ENCODE results near the gene STARD10.
"Not testable (repeated sequence)": the region's sequence is repeated elsewhere in the genome, so short reads cannot be mapped to it uniquely, and the experiment has no call there.

The STARD10 gene

DNA sequence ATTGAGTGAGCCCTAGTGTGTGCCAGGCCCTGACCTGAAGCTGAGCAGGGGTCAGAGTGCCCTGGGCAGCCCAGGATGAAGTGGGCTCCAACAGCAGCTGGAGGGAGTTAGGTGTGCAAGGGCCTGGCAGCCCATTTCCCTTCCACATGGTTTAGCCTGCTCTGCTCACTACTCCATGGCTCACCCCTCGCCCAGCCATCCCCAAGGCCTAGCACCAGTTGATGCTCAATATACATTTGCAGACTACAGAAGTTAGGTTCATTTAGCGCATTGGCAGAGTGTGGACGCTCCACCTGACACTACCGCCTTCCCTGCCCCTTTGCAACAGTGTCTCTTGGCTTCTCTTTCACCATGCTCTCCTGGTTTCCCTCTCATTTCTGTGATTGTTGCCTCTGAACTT lies 24.1 kb upstream of the STARD10 start:
- 94 to 95% methylated on average over 4 of the region's 4 CpGs for WGBS, 2 experiments
- peaks cover 9% of the 10 kb centered on the region for H3K4me1 ChIP-seq (ENCODE audit: control insufficient read depth, insufficient read depth, low read length)

DNA sequence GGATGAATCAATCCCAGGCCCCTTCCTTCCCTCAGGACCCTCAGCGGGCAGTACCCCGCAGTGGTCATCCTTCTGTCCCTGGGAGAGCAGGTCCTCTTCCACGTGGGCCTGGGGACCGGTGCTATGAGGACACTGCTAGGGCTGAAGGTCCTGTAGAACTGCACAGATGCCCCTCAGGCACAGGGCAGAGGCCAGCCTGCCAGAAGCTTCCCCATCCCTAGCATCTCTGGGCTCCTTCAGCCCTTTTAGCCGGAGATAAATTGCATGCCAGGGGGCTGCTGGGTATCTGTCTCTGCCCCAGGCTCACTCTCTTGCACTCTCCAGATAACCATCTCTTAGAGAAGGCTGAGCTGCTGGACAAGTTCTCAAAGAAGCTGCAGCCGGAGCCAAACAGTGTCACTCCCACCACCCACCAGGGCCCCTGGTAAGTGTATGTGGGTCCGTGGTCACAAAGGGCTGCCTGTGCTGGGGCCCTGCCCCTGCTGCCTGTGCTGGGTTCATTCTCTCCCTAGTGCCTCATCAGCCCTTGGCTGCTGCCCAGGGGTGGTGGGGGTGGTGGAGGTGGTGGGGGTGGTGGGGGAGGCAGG lies 22.6 kb upstream of the STARD10 start:
- H3K27me3 ChIP-seq (ENCODE audit: control insufficient read depth, insufficient read depth, low read length, poor library complexity, severe bottlenecking): no peaks in the 10 kb centered on the region
- H3K27ac ChIP-seq (ENCODE audit: insufficient read depth, low read depth, low read length, poor library complexity, severe bottlenecking): no peak overlapping the region
- H3K4me1 ChIP-seq (ENCODE audit: control insufficient read depth, insufficient read depth, low read length): peaks cover 14% of the 10 kb centered on the region
- H3K4me3 ChIP-seq (ENCODE audit: insufficient read depth, low read depth, low read length): no peak overlapping the region
- peaks cover 11% of the 10 kb centered on the region for H3K36me3 ChIP-seq (ENCODE audit: control insufficient read depth, insufficient read depth, low read length)
- no peaks in the 10 kb centered on the region for H3K9me3 ChIP-seq (ENCODE audit: control insufficient read depth, low read length)
- 89 to 91% methylated on average over 7 of the region's 7 CpGs for WGBS, 2 experiments

More for the DNA sequence above, 24.1 kb upstream of the STARD10 start:
- Histone ChIP-seq H3K27me3 (ENCODE audit: control insufficient read depth, insufficient read depth, low read length, poor library complexity, severe bottlenecking) (no peaks in the 10 kb centered on the region), H3K27ac (ENCODE audit: insufficient read depth, low read depth, low read length, poor library complexity, severe bottlenecking) (no peak overlapping the region), H3K4me3 (ENCODE audit: insufficient read depth, low read depth, low read length) (no peak overlapping the region), H3K9me3 (ENCODE audit: control insufficient read depth, low read length) (no peaks in the 10 kb centered on the region), H3K36me3 (ENCODE audit: control insufficient read depth, insufficient read depth, low read length) (peaks cover 11% of the 10 kb centered on the region)

DNA sequence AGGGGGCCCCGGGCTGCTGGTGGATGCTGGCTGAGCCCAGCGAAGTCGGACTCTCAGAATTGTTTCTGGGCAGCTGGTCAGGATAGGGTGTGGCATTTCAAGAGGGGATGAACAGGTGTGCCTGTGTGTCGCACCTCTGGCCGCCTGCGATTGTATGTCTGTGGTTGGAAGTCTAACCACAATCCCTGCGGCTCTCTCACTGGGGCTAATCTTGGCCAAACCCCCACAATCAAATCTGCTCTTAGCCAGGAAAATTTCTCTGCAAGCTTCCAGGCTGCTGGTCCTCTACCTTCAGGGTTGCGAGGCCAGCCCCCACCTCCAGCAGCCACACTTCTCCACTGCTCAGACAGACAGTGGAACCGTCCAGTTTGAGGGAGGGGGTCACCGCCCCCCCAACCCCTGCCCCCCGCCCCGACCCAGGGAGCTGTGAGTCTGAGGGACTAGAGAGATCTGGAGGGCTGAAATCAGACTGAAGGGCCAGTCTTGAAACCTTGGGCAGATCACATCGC lies 21.3 kb upstream of the STARD10 start:
- H3K4me3 ChIP-seq (ENCODE audit: insufficient read depth, low read depth, low read length): peak overlapping the region; percentile 70
- H3K9me3 ChIP-seq (ENCODE audit: control insufficient read depth, low read length): no peaks in the 10 kb centered on the region
- H3K27me3 ChIP-seq (ENCODE audit: control insufficient read depth, insufficient read depth, low read length, poor library complexity, severe bottlenecking): no peaks in the 10 kb centered on the region
- peaks cover 11% of the 10 kb centered on the region for H3K36me3 ChIP-seq (ENCODE audit: control insufficient read depth, insufficient read depth, low read length)
- WGBS, 2 experiments: 48 to 49% methylated on average over 13 of the region's 13 CpGs
- peaks cover 10% of the 10 kb centered on the region for H3K4me1 ChIP-seq (ENCODE audit: control insufficient read depth, insufficient read depth, low read length)
- no peak overlapping the region for H3K27ac ChIP-seq (ENCODE audit: insufficient read depth, low read depth, low read length, poor library complexity, severe bottlenecking)

DNA sequence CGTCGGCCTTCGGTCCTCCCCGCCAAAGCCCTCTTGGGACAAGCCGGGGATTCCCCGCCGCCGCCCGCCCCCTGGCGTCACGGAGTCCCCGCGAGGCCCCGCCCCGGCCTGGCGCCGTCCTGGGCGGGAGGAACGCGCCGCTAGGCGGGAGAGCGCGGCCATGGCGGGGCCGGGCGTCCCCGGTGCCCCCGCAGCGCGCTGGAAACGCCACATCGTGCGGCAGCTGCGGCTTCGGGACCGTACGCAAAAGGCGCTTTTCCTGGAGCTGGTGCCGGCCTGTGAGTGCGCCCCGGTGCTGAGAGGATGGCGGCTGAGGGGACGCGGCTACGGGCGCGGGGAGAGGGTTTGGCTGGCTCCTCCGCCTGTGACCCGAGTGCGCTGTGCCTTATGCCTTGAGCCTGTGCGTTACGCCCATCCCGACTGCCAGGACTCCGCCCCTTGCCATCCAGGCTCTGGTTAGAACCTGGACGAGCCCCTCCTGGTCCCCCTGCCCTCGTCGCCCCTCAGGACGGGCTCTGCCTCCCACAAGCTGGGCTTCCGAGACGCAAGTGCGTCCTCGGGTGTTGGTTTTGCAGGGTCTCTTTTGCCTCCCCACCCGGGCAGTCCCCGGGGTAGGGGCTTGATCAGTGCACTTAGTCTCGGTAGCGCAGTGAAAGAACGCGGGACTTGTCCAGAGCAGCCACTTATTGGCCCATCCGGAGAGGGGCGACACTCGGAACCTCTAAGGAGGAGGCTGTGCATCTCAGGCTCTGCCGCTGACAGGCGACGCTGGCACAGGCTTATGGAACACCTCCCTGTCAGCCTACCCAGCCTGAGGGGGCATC lies 20.7 kb upstream of the STARD10 start, which contains the start of gene ATG16L2:
Gene ATG16L2, plus strand, starts transcription at position 126 of the 824 bp plus-strand sequence. Its CDS starts 35 bp downstream, at position 161.
- WGBS, 2 experiments: 0% methylated on average over 75 of the region's 75 CpGs
- H3K4me3 ChIP-seq (ENCODE audit: insufficient read depth, low read depth, low read length): peak within 1 kb of the TSS; percentile 70
- peak within 1 kb of the TSS; percentile 89 for H3K27ac ChIP-seq (ENCODE audit: insufficient read depth, low read depth, low read length, poor library complexity, severe bottlenecking)
- peaks cover 10% of the 10 kb centered on the region for H3K4me1 ChIP-seq (ENCODE audit: control insufficient read depth, insufficient read depth, low read length)
- no peaks in the 10 kb centered on the region for H3K9me3 ChIP-seq (ENCODE audit: control insufficient read depth, low read length)
- peaks cover 9% of the 10 kb centered on the region for H3K36me3 ChIP-seq (ENCODE audit: control insufficient read depth, insufficient read depth, low read length)
- no peaks in the 10 kb centered on the region for H3K27me3 ChIP-seq (ENCODE audit: control insufficient read depth, insufficient read depth, low read length, poor library complexity, severe bottlenecking)

DNA sequence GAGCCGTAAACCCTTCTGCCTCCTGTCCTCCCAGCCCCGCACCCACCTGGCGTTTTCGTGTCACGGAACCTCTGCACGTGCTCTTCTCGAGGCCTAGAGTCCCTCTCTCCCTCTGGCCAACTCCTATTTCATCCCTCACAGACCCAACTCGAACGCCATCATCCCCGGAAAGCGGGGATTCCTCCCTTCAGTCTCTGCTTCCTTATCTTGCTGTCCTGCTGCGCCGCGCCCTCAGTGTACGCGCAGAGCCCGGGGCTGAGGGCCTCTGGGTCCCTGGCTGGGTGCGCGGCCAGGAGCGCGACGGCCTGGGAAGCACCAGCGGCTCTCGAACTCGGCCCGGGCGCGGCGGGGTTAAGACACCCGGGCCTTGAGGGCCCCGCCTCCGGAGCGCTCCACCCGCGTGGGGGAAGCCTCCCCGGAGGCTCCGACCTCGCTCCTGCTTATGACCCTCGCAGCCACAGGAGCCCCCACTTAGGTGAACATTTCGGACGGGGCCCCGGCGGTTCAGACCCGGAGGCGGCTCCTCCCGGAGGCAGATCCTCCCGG lies 20.0 kb upstream of the STARD10 start:
- Histone ChIP-seq H3K27ac (ENCODE audit: insufficient read depth, low read depth, low read length, poor library complexity, severe bottlenecking) (peak overlapping the region; percentile 89), H3K4me3 (ENCODE audit: insufficient read depth, low read depth, low read length) (peak overlapping the region; percentile 70), H3K36me3 (ENCODE audit: control insufficient read depth, insufficient read depth, low read length) (peaks cover 5% of the 10 kb centered on the region), H3K9me3 (ENCODE audit: control insufficient read depth, low read length) (no peaks in the 10 kb centered on the region), H3K27me3 (ENCODE audit: control insufficient read depth, insufficient read depth, low read length, poor library complexity, severe bottlenecking) (no peaks in the 10 kb centered on the region), H3K4me1 (ENCODE audit: control insufficient read depth, insufficient read depth, low read length) (peaks cover 10% of the 10 kb centered on the region)
- WGBS, 2 experiments: 2% methylated on average over 47 of the region's 47 CpGs

DNA sequence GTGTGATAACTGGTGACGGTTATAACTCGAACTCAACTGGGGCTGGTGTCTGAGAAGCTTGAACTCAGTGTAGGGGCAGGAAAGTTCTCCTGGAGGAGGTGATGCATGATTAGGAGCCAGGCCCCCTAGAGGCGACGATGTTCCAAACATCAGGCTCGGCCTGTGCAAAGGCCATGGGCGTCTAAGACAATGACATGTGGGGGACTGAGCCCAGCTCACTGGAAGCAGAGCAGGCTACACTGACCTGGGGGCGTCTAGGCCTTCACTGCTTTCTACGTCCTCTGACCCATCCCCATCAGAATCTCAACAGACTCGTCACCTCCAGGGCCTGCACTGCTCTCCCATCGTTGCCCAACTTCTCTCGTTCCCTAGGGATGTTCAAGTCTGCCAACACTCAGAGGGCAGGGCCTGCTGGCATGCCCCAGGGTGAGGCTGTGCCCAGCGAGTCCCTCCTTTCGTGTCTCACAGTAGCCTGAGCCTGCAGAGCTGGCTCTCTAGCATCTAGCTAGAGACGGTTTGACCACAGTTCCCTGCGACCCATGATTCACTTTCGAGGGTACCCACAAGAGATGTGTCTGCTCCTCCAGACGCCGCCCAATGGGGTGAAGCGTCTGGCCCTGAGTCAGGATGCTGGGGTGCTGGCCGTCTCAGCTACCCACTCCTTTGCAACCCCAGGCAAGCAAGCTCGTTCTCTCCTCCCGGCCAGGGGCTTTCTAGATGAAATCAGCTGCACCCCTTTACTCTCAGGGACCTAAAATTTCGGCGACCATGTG lies 19.3 kb upstream of the STARD10 start:
- Histone ChIP-seq H3K9me3 (ENCODE audit: control insufficient read depth, low read length) (no peaks in the 10 kb centered on the region), H3K27ac (ENCODE audit: insufficient read depth, low read depth, low read length, poor library complexity, severe bottlenecking) (no peak overlapping the region), H3K27me3 (ENCODE audit: control insufficient read depth, insufficient read depth, low read length, poor library complexity, severe bottlenecking) (no peaks in the 10 kb centered on the region), H3K36me3 (ENCODE audit: control insufficient read depth, insufficient read depth, low read length) (peaks cover 3% of the 10 kb centered on the region), H3K4me3 (ENCODE audit: insufficient read depth, low read depth, low read length) (peak overlapping the region; percentile 70), H3K4me1 (ENCODE audit: control insufficient read depth, insufficient read depth, low read length) (peaks cover 10% of the 10 kb centered on the region)
- 58 to 62% methylated on average over 24 of the region's 24 CpGs for WGBS, 2 experiments

- no peaks in the 10 kb centered on the region for H3K36me3 ChIP-seq (ENCODE audit: control insufficient read depth, insufficient read depth, low read length)
- H3K4me1 ChIP-seq (ENCODE audit: control insufficient read depth, insufficient read depth, low read length): peaks cover 10% of the 10 kb centered on the region
- WGBS, 2 experiments: 87 to 90% methylated on average over 4 of the region's 4 CpGs
- H3K27me3 ChIP-seq (ENCODE audit: control insufficient read depth, insufficient read depth, low read length, poor library complexity, severe bottlenecking): no peaks in the 10 kb centered on the region
- no peak overlapping the region for H3K27ac ChIP-seq (ENCODE audit: insufficient read depth, low read depth, low read length, poor library complexity, severe bottlenecking)
- H3K4me3 ChIP-seq (ENCODE audit: insufficient read depth, low read depth, low read length): no peak overlapping the region
- H3K9me3 ChIP-seq (ENCODE audit: control insufficient read depth, low read length): no peaks in the 10 kb centered on the region
Measured at GRCh38 chr11:72812604-72812966, 18.7 kb upstream of the STARD10 start.

GRCh38 chr11:72811686-72812085 lies 17.8 kb upstream of the STARD10 start:
- not testable (repeated sequence) for H3K9me3 ChIP-seq (ENCODE audit: control insufficient read depth, low read length); H3K27me3 ChIP-seq (ENCODE audit: control insufficient read depth, insufficient read depth, low read length, poor library complexity, severe bottlenecking); H3K36me3 ChIP-seq (ENCODE audit: control insufficient read depth, insufficient read depth, low read length); H3K27ac ChIP-seq (ENCODE audit: insufficient read depth, low read depth, low read length, poor library complexity, severe bottlenecking); H3K4me3 ChIP-seq (ENCODE audit: insufficient read depth, low read depth, low read length); H3K4me1 ChIP-seq (ENCODE audit: control insufficient read depth, insufficient read depth, low read length)
- 93 to 94% methylated on average over 10 of the region's 10 CpGs for WGBS, 2 experiments

- WGBS, 2 experiments: 89 to 95% methylated on average over 4 of the region's 4 CpGs
- H3K27ac ChIP-seq (ENCODE audit: insufficient read depth, low read depth, low read length, poor library complexity, severe bottlenecking): no peak overlapping the region
- no peaks in the 10 kb centered on the region for H3K27me3 ChIP-seq (ENCODE audit: control insufficient read depth, insufficient read depth, low read length, poor library complexity, severe bottlenecking)
- H3K4me1 ChIP-seq (ENCODE audit: control insufficient read depth, insufficient read depth, low read length): peaks cover 9% of the 10 kb centered on the region
- no peaks in the 10 kb centered on the region for H3K36me3 ChIP-seq (ENCODE audit: control insufficient read depth, insufficient read depth, low read length)
- no peak overlapping the region for H3K4me3 ChIP-seq (ENCODE audit: insufficient read depth, low read depth, low read length)
- H3K9me3 ChIP-seq (ENCODE audit: control insufficient read depth, low read length): no peaks in the 10 kb centered on the region
Measured at GRCh38 chr11:72808331-72808798, 14.5 kb upstream of the STARD10 start.

Data from ectodermal cell (in vitro differentiated cells).